Tibial nerve (tissue), 4 donors: ENCODE measurements around the gene C1D. TPM values are rescaled to one million over a fixed set of nuclear protein-coding genes. Genes with fewer than 3 reads are reported as not detected.

Experiments
- DNase-seq, 2 donors: peaks; one replicate each; pipeline ENCODE4 v3.0.0-alpha.2; 2019; ENCODE audit warnings: low spot score in 2 of 2
- H3K27ac ChIP-seq, 4 donors: fragments of 200-600 bp; sonication (generic) in 3 of 4; one replicate each; pipeline ENCODE4 v1.5.1; 2017 to 2019; ENCODE audit warnings: mild to moderate bottlenecking in 1 of 4
- H3K27me3 ChIP-seq, 2 donors: fragments of 200-600 bp; sonication (generic) in 1 of 2; one replicate each; pipeline versions ENCODE4 v1.5.1 to v1.6.0; 2017 to 2019
- H3K36me3 ChIP-seq, 3 donors: fragments of 200-600 bp; sonication (generic); one replicate each; pipeline ENCODE4 v1.5.1; 2018 to 2019
- H3K4me1 ChIP-seq, 4 donors: fragments of 200-600 bp; sonication (generic) in 3 of 4; one replicate each; pipeline ENCODE4 v1.5.1; 2017 to 2019
- H3K4me3 ChIP-seq, 4 donors: fragments of 200-600 bp; sonication (generic) in 3 of 4; one replicate each; pipeline ENCODE4 v1.5.1; 2017 to 2019; ENCODE audit warnings: mild to moderate bottlenecking in 1 of 4, moderate library complexity in 1 of 4
- H3K9me3 ChIP-seq, 4 donors: fragments of 200-600 bp; sonication (generic) in 3 of 4; one replicate each; pipeline ENCODE4 v1.5.1; 2017 to 2019
- EP300 ChIP-seq, 2 donors: sonication (generic); formaldehyde crosslinking; IDR thresholded peaks; one replicate each; pipeline ENCODE4 v1.6.1; 2017; ENCODE audit warnings: antibody characterized with exemption in 2 of 2, mild to moderate bottlenecking in 1 of 2
- POLR2A ChIP-seq, 2 donors: fragments of 450-650 bp; IDR thresholded peaks; one replicate each; pipeline ENCODE4 v1.6.1; 2017; ENCODE audit warnings: antibody characterized with exemption in 2 of 2, mild to moderate bottlenecking in 2 of 2, moderate library complexity in 2 of 2
- WGBS, 2 donors: methylation state at CpG; one replicate each; pipeline ENCODE4 v1.1.5; 2018; 5-methylcytosine and 5-hydroxymethylcytosine counted together
- total RNA-seq, 4 donors: library from RNA; depleted of rRNA; stranded (reverse); fragments of >200 nt; gene quantifications; one replicate each; pipeline ENCODE4 v1.1.0, GENCODE V29; 2016
- TF ChIP-seq, protein P1 (sequence below), 5 experiments: fragments of 200-600 bp in 3 of 5; fragments of 450-650 bp in 2 of 5; sonication (generic) in 3 of 5; IDR thresholded peaks; one replicate each; pipeline ENCODE4 v1.5.1; 2016 to 2019; ENCODE audit warnings: antibody characterized with exemption in 5 of 5, mild to moderate bottlenecking in 3 of 5, moderate library complexity in 2 of 5

The C1D gene
- total RNA-seq, 4 donors from 2014 or later, result 13.5 to 25.3 (median 22.6) TPM

DNA sequence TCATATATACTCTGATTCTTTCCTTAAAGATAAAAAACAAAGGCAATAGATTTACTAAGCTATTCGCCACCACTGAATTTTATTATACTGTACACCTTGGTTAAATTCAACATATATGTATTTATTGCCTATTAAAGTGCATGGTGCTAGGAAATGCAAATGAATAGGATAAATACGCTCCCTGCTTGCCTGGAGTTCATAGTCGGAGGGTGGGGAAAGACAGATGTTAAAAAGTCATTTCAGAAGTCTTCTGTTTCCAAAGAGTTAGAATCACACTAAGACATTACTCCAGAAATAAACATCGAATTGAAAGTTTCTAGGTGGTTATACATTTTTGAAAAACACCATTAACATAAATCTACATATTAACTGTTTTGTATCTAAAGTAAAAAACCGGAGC lies 19.8 kb downstream of the C1D start:
- no peaks in the 10 kb centered on the region for H3K4me1 ChIP-seq
- WGBS, 2 donors, result 91% methylated on average over 5 of the region's 5 CpGs
- H3K27me3 ChIP-seq, result no peaks in the 10 kb centered on the region
- H3K9me3 ChIP-seq, result no peaks in the 10 kb centered on the region
- no peak overlapping the region for H3K4me3 ChIP-seq
- H3K36me3 ChIP-seq, result peaks cover 0 to 13% (median 0%) of the 10 kb centered on the region in 3 donors
- H3K27ac ChIP-seq, result no peak overlapping the region
- no peak for DNase-seq
- TF ChIP-seq, protein P1, sequence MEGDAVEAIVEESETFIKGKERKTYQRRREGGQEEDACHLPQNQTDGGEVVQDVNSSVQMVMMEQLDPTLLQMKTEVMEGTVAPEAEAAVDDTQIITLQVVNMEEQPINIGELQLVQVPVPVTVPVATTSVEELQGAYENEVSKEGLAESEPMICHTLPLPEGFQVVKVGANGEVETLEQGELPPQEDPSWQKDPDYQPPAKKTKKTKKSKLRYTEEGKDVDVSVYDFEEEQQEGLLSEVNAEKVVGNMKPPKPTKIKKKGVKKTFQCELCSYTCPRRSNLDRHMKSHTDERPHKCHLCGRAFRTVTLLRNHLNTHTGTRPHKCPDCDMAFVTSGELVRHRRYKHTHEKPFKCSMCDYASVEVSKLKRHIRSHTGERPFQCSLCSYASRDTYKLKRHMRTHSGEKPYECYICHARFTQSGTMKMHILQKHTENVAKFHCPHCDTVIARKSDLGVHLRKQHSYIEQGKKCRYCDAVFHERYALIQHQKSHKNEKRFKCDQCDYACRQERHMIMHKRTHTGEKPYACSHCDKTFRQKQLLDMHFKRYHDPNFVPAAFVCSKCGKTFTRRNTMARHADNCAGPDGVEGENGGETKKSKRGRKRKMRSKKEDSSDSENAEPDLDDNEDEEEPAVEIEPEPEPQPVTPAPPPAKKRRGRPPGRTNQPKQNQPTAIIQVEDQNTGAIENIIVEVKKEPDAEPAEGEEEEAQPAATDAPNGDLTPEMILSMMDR (IDR thresholded peaks at IDR 0.05), result no peak
- TF ChIP-seq EP300 (IDR thresholded peaks at IDR 0.05) (no peak), POLR2A (IDR thresholded peaks at IDR 0.05) (no peak)

DNA sequence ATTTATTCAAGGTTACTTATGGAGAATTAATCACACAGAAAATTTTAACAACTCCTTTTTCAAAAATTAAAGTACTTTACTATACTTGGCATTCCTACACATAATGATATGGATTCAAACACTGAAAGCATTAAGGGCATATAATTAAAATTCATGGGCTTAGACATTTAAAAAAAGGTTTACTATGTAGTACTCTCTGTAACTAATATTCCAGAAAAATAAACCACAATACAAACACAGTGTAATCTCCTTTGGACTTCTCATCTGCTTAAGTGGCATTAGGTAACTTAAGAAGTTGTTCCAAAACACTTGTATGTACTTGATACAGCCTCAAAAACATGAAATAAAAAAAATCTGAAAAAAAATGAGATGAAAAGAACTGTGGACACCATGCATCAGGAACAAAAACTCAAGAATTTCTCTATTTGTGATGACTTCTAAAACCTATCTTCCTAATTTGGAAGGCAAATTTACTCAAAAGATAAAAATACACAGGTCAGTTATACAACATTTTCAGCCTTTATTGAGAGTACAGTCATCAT lies 21.0 kb downstream of the C1D start:
- Histone ChIP-seq H3K27ac (no peak overlapping the region), H3K4me1 (no peaks in the 10 kb centered on the region), H3K27me3 (no peaks in the 10 kb centered on the region), H3K9me3 (no peaks in the 10 kb centered on the region), H3K36me3 (peaks cover 0 to 13% (median 0%) of the 10 kb centered on the region in 3 donors), H3K4me3 (no peak overlapping the region)
- DNase-seq, result no peak
- TF ChIP-seq POLR2A (IDR thresholded peaks at IDR 0.05) (no peak), EP300 (IDR thresholded peaks at IDR 0.05) (no peak)
- TF ChIP-seq, protein P1 (IDR thresholded peaks at IDR 0.05), result no peak

DNA sequence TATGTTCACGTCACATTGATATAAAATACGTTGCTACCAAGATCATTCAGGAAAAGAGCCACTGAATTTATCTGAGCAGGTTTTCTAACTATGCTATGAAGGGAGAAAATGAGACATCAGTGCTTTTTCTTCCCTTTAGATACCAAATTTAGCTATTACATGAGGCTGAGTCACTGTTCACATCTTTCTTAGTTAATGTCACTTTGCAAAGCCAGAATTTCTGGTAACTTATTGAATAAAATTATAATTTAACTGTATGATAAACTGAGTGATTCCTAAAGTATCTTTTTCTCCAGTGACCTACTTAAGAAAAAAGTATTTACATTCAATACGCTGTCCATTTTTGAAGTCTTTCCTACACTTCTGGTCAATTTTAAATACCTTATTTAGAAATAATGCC lies 22.7 kb downstream of the C1D start:
- Histone ChIP-seq H3K27me3 (no peaks in the 10 kb centered on the region), H3K9me3 (no peaks in the 10 kb centered on the region), H3K4me3 (no peak overlapping the region), H3K36me3 (peaks cover 0 to 13% (median 0%) of the 10 kb centered on the region in 3 donors), H3K27ac (no peak overlapping the region), H3K4me1 (no peaks in the 10 kb centered on the region)
- TF ChIP-seq, protein P1 (IDR thresholded peaks at IDR 0.05), result no peak
- TF ChIP-seq EP300 (IDR thresholded peaks at IDR 0.05) (no peak), POLR2A (IDR thresholded peaks at IDR 0.05) (no peak)
- no peak for DNase-seq
- WGBS, 2 donors, result 93 to 94% methylated on average over 3 of the region's 3 CpGs

DNA sequence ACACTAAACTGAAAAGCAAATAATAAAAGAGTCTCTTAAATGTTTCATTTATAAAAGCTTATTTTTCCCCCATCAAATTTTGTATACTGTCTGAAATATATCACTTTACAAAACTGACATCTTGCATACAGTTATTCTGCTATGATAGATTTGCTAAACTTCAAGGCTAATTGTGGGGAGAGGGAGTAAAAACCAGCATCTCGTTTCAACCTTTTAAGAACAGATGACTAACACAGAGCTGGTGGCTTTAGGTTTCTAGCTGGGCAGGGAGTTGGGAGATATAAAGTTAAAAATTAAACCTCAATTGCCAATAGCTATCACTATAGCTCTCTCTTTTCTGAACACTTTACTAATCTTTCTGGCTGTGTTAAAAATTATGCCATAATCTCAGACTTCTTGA lies 23.5 kb downstream of the C1D start:
- TF ChIP-seq EP300 (IDR thresholded peaks at IDR 0.05) (no peak), POLR2A (IDR thresholded peaks at IDR 0.05) (no peak)
- TF ChIP-seq, protein P1 (IDR thresholded peaks at IDR 0.05), result no peak
- Histone ChIP-seq H3K27me3 (no peaks in the 10 kb centered on the region), H3K27ac (no peak overlapping the region), H3K4me1 (no peaks in the 10 kb centered on the region), H3K36me3 (peaks cover 0 to 6% (median 0%) of the 10 kb centered on the region in 3 donors), H3K4me3 (no peak overlapping the region), H3K9me3 (no peaks in the 10 kb centered on the region)
- WGBS, 2 donors, result 27 to 46% methylated on average over 1 of the region's 1 CpG
- no peak for DNase-seq

DNA sequence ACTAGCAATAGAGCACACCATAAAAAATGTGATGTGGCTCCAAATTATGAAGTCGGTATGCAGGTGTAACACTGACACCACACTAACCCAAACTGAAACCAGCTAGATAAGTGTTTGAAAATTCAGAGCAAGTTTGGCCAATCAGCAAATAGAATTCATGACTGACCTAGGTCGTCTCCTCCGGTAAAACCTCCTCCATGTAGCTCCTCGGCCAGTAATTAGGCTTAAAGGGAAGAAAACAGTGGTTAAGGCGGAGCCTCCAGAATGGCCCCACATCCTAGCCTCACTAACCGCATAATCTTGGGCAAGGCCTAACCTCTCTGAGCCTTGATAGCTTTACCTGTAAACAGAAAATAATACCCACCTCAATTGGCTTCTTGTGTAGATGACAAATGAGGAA lies 30.1 kb downstream of the C1D start:
- Histone ChIP-seq H3K9me3 (no peaks in the 10 kb centered on the region), H3K4me3 (no peak overlapping the region), H3K27ac (no peak overlapping the region), H3K4me1 (peaks cover 0 to 3% (median 0%) of the 10 kb centered on the region in 4 donors), H3K27me3 (no peaks in the 10 kb centered on the region), H3K36me3 (no peaks in the 10 kb centered on the region)
- WGBS, 2 donors, result 50 to 57% methylated on average over 6 of the region's 6 CpGs
- DNase-seq, result no peak
- TF ChIP-seq POLR2A (IDR thresholded peaks at IDR 0.05) (no peak), EP300 (IDR thresholded peaks at IDR 0.05) (no peak)
- TF ChIP-seq, protein P1 (IDR thresholded peaks at IDR 0.05), result no peak
